Activated CD8-positive, alpha-beta T cell treated with anti-CD3 and anti-CD28 coated beads for 36 hours (primary cell): ENCODE data around the gene DNMBP. TPM values are rescaled to one million over a fixed set of nuclear protein-coding genes. Genes with fewer than 3 reads are reported as not detected.

ENCODE experiments used
- ATAC-seq: fragments of 200-7000 bp; cut with Tn5 transposase; one replicate; pipeline ENCODE4 v1.10.0; 2021; ENCODE audit warnings: mild to moderate bottlenecking, moderate library complexity
- CTCF ChIA-PET: fragments of 350-600 bp; sonication (Branson Sonifier 250); formaldehyde crosslinking; loops from one replicate; lab custom pipeline; 2021; ENCODE audit warnings: antibody characterized with exemption; lab: Charles Lee
- POLR2A ChIA-PET: fragments of 350-600 bp; sonication (Branson Sonifier 250); formaldehyde crosslinking; loops from one replicate; lab custom pipeline; 2021; ENCODE audit warnings: antibody characterized with exemption; lab: Charles Lee
- DNase-seq: peaks from one replicate; pipeline ENCODE4 v3.0.0-alpha.2; 2020
- H3K27ac Mint-ChIP-seq: one replicate; pipeline ENCODE4 v1.8.0; 2021; ENCODE audit warnings: mild to moderate bottlenecking, mixed read lengths
- H3K27me3 Mint-ChIP-seq: one replicate; pipeline ENCODE4 v1.8.0; 2021; ENCODE audit warnings: mixed read lengths
- H3K36me3 Mint-ChIP-seq: one replicate; pipeline ENCODE4 v1.8.0; 2021; ENCODE audit warnings: low read depth, mixed read lengths
- H3K4me1 Mint-ChIP-seq: one replicate; pipeline ENCODE4 v1.8.0; 2021; ENCODE audit warnings: low read depth, mixed read lengths
- H3K4me3 Mint-ChIP-seq: one replicate; pipeline ENCODE4 v1.8.0; 2021; ENCODE audit warnings: mild to moderate bottlenecking, moderate library complexity, mixed read lengths
- H3K9me3 Mint-ChIP-seq: one replicate; pipeline ENCODE4 v1.8.0; 2021; ENCODE audit warnings: mixed read lengths
- intact Hi-C: fragments of 100-400 bp; cut with micrococcal nuclease; formaldehyde crosslinking; loops from one replicate; pipeline ENCODE4 v1.10.0; 2022
- total RNA-seq, 2 experiments: library from RNA; stranded (reverse); gene quantifications; one replicate each; pipeline ENCODE4 v1.2.3, GENCODE V29; 2021
- TF ChIP-seq, protein P1 (sequence below): fragments of 200-600 bp; IDR thresholded peaks from one replicate; pipeline ENCODE4 v1.8.0; 2022; ENCODE audit warnings: antibody characterized with exemption, mild to moderate bottlenecking

DNMBP gene
- total RNA-seq, 2 experiments from 2014 or later, result 2.6 to 2.9 TPM

DNA sequence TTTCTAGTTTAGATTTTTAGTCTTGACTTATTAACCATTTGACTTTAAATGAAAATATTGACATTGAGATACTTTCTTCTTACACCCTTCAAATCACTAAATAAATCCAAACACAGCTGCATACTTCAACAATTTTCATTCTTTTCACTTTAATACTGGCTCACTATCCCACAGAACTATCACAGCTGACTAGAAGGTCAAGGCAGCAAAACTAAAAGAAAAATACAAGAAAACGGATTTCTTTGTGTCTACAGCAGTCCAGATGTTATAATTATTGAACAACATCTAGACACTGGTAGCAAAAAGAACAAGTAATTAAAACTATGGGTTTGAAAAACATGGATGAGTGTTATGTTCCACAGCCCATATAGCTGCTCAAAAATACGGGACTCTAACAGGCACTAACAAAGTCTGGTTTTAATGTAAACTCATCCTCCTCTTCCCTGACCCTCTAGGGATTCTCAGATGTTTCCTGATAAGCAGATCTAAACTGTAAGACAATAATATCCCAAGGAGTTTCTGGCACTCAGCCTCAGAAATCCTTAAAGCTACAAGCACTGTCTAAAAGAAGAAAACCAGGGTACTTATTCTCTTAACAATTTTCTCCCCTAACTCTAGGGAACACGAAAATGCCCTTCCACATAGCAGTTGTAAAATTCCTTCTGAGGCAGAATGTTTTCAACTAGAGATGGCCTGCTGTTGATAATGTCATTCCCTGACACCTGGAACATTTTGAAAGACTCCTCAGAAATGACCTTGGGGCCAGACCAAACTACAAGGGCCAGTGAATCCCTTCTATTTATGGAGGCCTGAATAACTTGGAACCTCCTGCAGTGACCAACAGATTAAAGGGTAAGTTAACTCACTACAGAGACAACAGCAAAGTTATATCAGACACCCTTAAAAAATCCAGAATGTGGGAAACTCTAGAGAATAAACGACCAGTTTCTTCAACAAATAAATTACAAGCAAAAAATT lies 12.8 kb downstream of the DNMBP start:
- Mint-ChIP-seq H3K27me3 (no peaks in the 10 kb centered on the region), H3K27ac (no peak overlapping the region), H3K4me1 (peaks cover 18% of the 10 kb centered on the region), H3K9me3 (no peaks in the 10 kb centered on the region), H3K36me3 (no peaks in the 10 kb centered on the region), H3K4me3 (no peak overlapping the region)
- CTCF ChIA-PET, result interaction anchor here (0.7 to 8.3 kb wide), 4 partner anchors 11 to 151 kb away, joined by 3 to 83 read pairs (median 12); partner anchors contain the start of gene DNMBP
- intact Hi-C loops, result no loop called here
- no peak for DNase-seq
- TF ChIP-seq, protein P1, sequence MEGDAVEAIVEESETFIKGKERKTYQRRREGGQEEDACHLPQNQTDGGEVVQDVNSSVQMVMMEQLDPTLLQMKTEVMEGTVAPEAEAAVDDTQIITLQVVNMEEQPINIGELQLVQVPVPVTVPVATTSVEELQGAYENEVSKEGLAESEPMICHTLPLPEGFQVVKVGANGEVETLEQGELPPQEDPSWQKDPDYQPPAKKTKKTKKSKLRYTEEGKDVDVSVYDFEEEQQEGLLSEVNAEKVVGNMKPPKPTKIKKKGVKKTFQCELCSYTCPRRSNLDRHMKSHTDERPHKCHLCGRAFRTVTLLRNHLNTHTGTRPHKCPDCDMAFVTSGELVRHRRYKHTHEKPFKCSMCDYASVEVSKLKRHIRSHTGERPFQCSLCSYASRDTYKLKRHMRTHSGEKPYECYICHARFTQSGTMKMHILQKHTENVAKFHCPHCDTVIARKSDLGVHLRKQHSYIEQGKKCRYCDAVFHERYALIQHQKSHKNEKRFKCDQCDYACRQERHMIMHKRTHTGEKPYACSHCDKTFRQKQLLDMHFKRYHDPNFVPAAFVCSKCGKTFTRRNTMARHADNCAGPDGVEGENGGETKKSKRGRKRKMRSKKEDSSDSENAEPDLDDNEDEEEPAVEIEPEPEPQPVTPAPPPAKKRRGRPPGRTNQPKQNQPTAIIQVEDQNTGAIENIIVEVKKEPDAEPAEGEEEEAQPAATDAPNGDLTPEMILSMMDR, result no peak
- POLR2A ChIA-PET, result no interaction called here
- no peak for ATAC-seq

DNA sequence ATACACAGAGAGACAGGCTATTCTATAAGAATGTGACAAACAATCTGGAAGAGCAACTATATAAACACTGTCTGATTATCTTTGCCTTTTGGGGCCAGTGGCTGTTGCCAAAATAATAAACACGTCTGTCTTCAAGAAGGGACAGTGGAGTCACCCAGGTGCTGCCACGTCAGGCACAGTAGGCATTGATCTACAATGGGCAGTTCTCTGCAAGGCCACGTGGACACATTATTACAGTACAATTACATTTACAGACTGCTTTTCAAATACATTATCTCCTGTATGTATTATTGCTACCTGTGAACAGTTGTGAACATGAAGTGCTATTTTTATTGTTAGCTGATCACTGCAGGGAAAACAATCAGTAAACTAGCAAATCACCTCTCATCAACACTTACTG lies 14.0 kb downstream of the DNMBP start:
- ChIA-PET POLR2A (no interaction called here), CTCF (interaction anchor here (1.4 to 8.3 kb wide), 3 partner anchors 12 to 150 kb away, joined by 3 to 83 read pairs (median 20); partner anchors contain the start of gene DNMBP)
- Mint-ChIP-seq H3K27me3 (no peaks in the 10 kb centered on the region), H3K27ac (peak overlapping the region; percentile 39), H3K9me3 (no peaks in the 10 kb centered on the region), H3K4me1 (peaks cover 18% of the 10 kb centered on the region), H3K36me3 (no peaks in the 10 kb centered on the region), H3K4me3 (no peak overlapping the region)
- intact Hi-C loops, result no loop called here
- TF ChIP-seq, protein P1, result no peak
- ATAC-seq (no peak), DNase-seq (no peak)

DNA sequence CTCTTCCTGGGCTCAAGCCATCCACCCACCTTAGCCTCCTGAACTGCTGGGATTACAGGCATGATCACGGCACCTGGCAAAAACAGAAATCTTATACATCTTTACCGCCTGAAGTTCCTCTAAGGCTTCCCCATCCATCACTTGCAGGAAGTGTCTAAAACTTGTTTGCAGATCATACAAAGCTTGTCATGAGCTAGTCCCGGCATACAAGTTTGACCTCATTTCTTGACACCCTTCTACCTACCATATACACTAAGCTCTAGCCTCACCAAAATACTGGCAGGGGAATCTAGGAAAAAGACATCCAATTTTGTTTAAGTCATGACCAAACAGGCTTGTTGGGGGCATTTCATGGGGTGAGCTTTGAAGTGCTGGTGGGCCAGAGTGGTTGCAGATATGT lies 14.5 kb downstream of the DNMBP start:
- Mint-ChIP-seq H3K4me1 (peaks cover 18% of the 10 kb centered on the region), H3K9me3 (no peaks in the 10 kb centered on the region), H3K27ac (peak overlapping the region; percentile 39), H3K27me3 (no peaks in the 10 kb centered on the region), H3K4me3 (no peak overlapping the region), H3K36me3 (no peaks in the 10 kb centered on the region)
- TF ChIP-seq, protein P1, result no peak
- DNase-seq (no peak), ATAC-seq (no peak)
- POLR2A ChIA-PET, result interaction anchor here (2.2 kb wide), 1 partner anchor 14 kb away, joined by 5 read pairs; the partner anchor contains the start of gene DNMBP
- CTCF ChIA-PET, result interaction anchor here (0.6 to 8.3 kb wide), 5 partner anchors 13 to 538 kb away, joined by 3 to 83 read pairs (median 3); partner anchors contain the start of gene DNMBP
- intact Hi-C loops, result no loop called here

DNA sequence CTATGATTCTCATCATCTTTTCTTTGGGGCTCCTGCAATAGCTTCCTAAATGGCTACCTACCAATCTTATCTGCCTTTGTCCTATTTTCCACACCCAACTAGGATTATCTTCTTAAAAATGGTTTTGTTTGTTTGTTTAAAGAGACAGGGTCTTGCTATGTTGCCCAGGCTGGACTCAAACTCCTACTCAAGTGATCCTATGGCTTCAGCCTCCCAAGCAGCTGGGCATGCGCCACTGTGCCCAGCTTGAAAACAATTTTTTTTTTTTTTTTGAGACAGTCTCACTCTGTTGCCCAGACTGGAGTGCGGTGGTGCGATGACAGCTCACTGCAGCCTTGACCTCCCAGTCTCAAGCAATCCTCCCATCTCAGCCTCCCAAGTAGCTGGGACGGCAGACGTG lies 14.9 kb downstream of the DNMBP start:
- no peaks in the 10 kb centered on the region for H3K27me3 Mint-ChIP-seq
- CTCF ChIA-PET, result interaction anchor here (0.6 to 8.3 kb wide), 6 partner anchors 13 to 538 kb away, joined by 3 to 83 read pairs (median 3); partner anchors contain the start of gene DNMBP
- no peaks in the 10 kb centered on the region for H3K36me3 Mint-ChIP-seq
- DNase-seq, result no peak
- no peak for ATAC-seq
- no peak overlapping the region for H3K4me3 Mint-ChIP-seq
- peak overlapping the region; percentile 34 for H3K27ac Mint-ChIP-seq
- POLR2A ChIA-PET, result interaction anchor here (2.2 kb wide), 1 partner anchor 15 kb away, joined by 5 read pairs; the partner anchor contains the start of gene DNMBP
- H3K4me1 Mint-ChIP-seq, result peaks cover 18% of the 10 kb centered on the region
- TF ChIP-seq, protein P1, result no peak
- H3K9me3 Mint-ChIP-seq, result no peaks in the 10 kb centered on the region
- intact Hi-C loops, result no loop called here
